Keratinocyte (primary cell): ENCODE results near the gene HSP90AA1. TPM values are rescaled to one million over a fixed set of nuclear protein-coding genes. Genes with fewer than 3 reads are reported as not detected.

Experiments
- DNase-seq: peaks from one replicate; pipeline ENCODE4 v3.0.0-alpha.2; 2011; ENCODE audit warnings: low read depth, missing footprints, low spot score
- FAIRE-seq: peaks from 2 replicates; lab custom pipeline; 2011; peaks lifted over from hg19 to GRCh38; lab: Jason Lieb, UNC
- H2AFZ ChIP-seq: 2 replicates; pipeline ENCODE4 v1.6.0; 2012; ENCODE audit warnings: low read length, control low read depth, inconsistent platforms; ENCODE audit not compliant: control insufficient read depth
- H3K27ac ChIP-seq: 2 replicates; pipeline ENCODE4 v1.5.1; 2011; ENCODE audit warnings: low read length; ENCODE audit not compliant: control insufficient read depth, insufficient read depth
- H3K27me3 ChIP-seq: 3 replicates; pipeline ENCODE4 v1.6.0; 2011; ENCODE audit warnings: low read length; ENCODE audit not compliant: control insufficient read depth, insufficient read depth; ENCODE audit errors: extremely low read depth
- H3K36me3 ChIP-seq, 2 experiments: 2 replicates in 1 of 2; 3 replicates in 1 of 2; pipeline ENCODE4 v1.5.1; 2011; ENCODE audit warnings: low read length in 2 of 2, mild to moderate bottlenecking in 1 of 2; ENCODE audit not compliant: control insufficient read depth in 2 of 2, insufficient read depth in 2 of 2; ENCODE audit errors: extremely low read depth in 1 of 2
- H3K4me1 ChIP-seq: 3 replicates; pipeline ENCODE4 v1.5.1; 2011; ENCODE audit warnings: low read length; ENCODE audit not compliant: control insufficient read depth, insufficient read depth; ENCODE audit errors: extremely low read depth
- H3K4me2 ChIP-seq: 3 replicates; pipeline ENCODE4 v1.6.0; 2011; ENCODE audit warnings: low read depth, low read length; ENCODE audit not compliant: control insufficient read depth, insufficient read depth; ENCODE audit errors: extremely low read depth
- H3K4me3 ChIP-seq, 3 experiments: fragments of 200-600 bp in 1 of 3; sonication (generic) in 1 of 3; 2 replicates in 2 of 3; 3 replicates in 1 of 3; pipeline ENCODE4 v1.5.1; 2011 to 2016; ENCODE audit warnings: low read length in 3 of 3, mild to moderate bottlenecking in 3 of 3, control low read depth in 2 of 3, inconsistent platforms in 1 of 3, low read depth in 1 of 3, mixed read lengths in 1 of 3, mixed run types in 1 of 3, moderate library complexity in 1 of 3; ENCODE audit not compliant: control insufficient read depth in 2 of 3, insufficient read depth in 2 of 3; ENCODE audit errors: extremely low read depth in 1 of 3
- H3K79me2 ChIP-seq: 2 replicates; pipeline ENCODE4 v1.6.0; 2012; ENCODE audit warnings: low read length; ENCODE audit not compliant: control insufficient read depth, insufficient read depth
- H3K9ac ChIP-seq: 3 replicates; pipeline ENCODE4 v1.6.0; 2011; ENCODE audit warnings: low read length; ENCODE audit not compliant: control insufficient read depth, insufficient read depth; ENCODE audit errors: extremely low read depth
- H3K9me1 ChIP-seq: 3 replicates; pipeline ENCODE4 v1.6.0; 2011; ENCODE audit warnings: low read length; ENCODE audit not compliant: control insufficient read depth, insufficient read depth; ENCODE audit errors: extremely low read depth
- H3K9me3 ChIP-seq: 2 replicates; pipeline ENCODE4 v1.5.1; 2012; ENCODE audit warnings: low read depth, low read length; ENCODE audit not compliant: control insufficient read depth
- H4K20me1 ChIP-seq: 3 replicates; pipeline ENCODE4 v1.6.0; 2011; ENCODE audit warnings: low read length; ENCODE audit not compliant: control insufficient read depth, insufficient read depth; ENCODE audit errors: extremely low read depth
- CTCF ChIP-seq, 3 experiments: IDR thresholded peaks in 1 of 3; conservative IDR thresholded peaks in 1 of 3; optimal IDR thresholded peaks in 1 of 3; 2 replicates in 2 of 3; 3 replicates in 1 of 3; pipeline versions ENCODE3 to v1.5.1; 2011; ENCODE audit warnings: low read length in 3 of 3, mild to moderate bottlenecking in 3 of 3, moderate library complexity in 2 of 3, control low read depth in 1 of 3, inconsistent platforms in 1 of 3; ENCODE audit not compliant: insufficient read depth in 2 of 3; ENCODE audit errors: extremely low read depth in 1 of 3
- EZH2 ChIP-seq: IDR thresholded peaks from one replicate; pipeline ENCODE4 v1.6.1; 2012; ENCODE audit warnings: inconsistent platforms, mild to moderate bottlenecking, low read length, moderate library complexity
- dilution Hi-C: fragments of 300-500 bp; cut with MboI; formaldehyde crosslinking; loops from one replicate; pipeline ENCODE4 v1.7.0; 2020; ENCODE audit warnings: low sequenced_read_pairs; ENCODE audit not compliant: extremely low pct_ligation_motif_present
- polyA plus RNA-seq, 5 experiments: library from polyadenylated mRNA; depleted of rRNA in 3 of 5; stranded (reverse) in 3 of 5; stranded (forward) in 1 of 5; unstranded in 1 of 5; fragments of >200 nt; gene quantifications; 1 replicate in 1 of 5; 2 replicates in 3 of 5; 3 replicates in 1 of 5; pipeline versions ENCODE4 v1.2.1 to v1.2.3, GENCODE V29; 2011 to 2012; ENCODE audit warnings: missing spikeins in 2 of 5, low read depth in 1 of 5, low replicate concordance in 1 of 5

HSP90AA1 gene
- polyA plus RNA-seq, 1 donor (not counting 4 experiments of a cell fraction or from before 2014, with no cell fraction given), result 898 TPM

- Histone ChIP-seq H4K20me1 (no peaks in the 10 kb centered on the region), H3K27ac (no peak overlapping the region), H3K79me2 (no peaks in the 10 kb centered on the region), H3K9me1 (no peaks in the 10 kb centered on the region), H3K4me2 (no peak overlapping the region), H3K4me3 (no peak overlapping the region), H3K9me3 (peaks cover 2% of the 10 kb centered on the region), H3K4me1 (peaks cover 15% of the 10 kb centered on the region), H3K27me3 (no peaks in the 10 kb centered on the region), H2AFZ (no peak overlapping the region), H3K36me3 (no peaks in the 10 kb centered on the region), H3K9ac (no peak overlapping the region)
- DNase-seq (no peak), FAIRE-seq (no peak)
- TF ChIP-seq CTCF (optimal IDR thresholded peaks at IDR 0.05 in 1 of 3, IDR thresholded peaks at IDR 0.05 in 1 of 3, conservative IDR thresholded peaks at IDR 0.05 in 1 of 3; ENCODE audit: extremely low read depth in 1 of 3, insufficient read depth in 2 of 3, low read length in 3 of 3), result no peak
- dilution Hi-C loops, result no loop called here
These were observed 34.7 kb upstream of the HSP90AA1 start for GRCh38 chr14:102121567-102121966.

GRCh38 chr14:102120888-102121287, 34.0 kb upstream of the HSP90AA1 start:
- no peak for FAIRE-seq

More at GRCh38 chr14:102120888-102121287, 34.0 kb upstream of the HSP90AA1 start:
- Histone ChIP-seq H3K27me3 (no peaks in the 10 kb centered on the region), H4K20me1 (no peaks in the 10 kb centered on the region), H3K4me2 (no peak overlapping the region), H3K9me3 (peaks cover 2% of the 10 kb centered on the region), H2AFZ (no peak overlapping the region), H3K4me3 (no peak overlapping the region), H3K9ac (no peak overlapping the region), H3K4me1 (peaks cover 8% of the 10 kb centered on the region), H3K9me1 (no peaks in the 10 kb centered on the region), H3K79me2 (no peaks in the 10 kb centered on the region), H3K36me3 (no peaks in the 10 kb centered on the region), H3K27ac (no peak overlapping the region)
- no peak for TF ChIP-seq CTCF (optimal IDR thresholded peaks at IDR 0.05 in 1 of 3, IDR thresholded peaks at IDR 0.05 in 1 of 3, conservative IDR thresholded peaks at IDR 0.05 in 1 of 3; ENCODE audit: extremely low read depth in 1 of 3, insufficient read depth in 2 of 3, low read length in 3 of 3)
- TF ChIP-seq EZH2, result no peak
- no peak for DNase-seq
- dilution Hi-C loops, result no loop called here
